ENCODE results near the gene ERG28. TPM values are rescaled to one million over a fixed set of nuclear protein-coding genes. Genes with fewer than 3 reads are reported as not detected.

Gene ERG28
- total and polyA plus RNA-seq, 11 donors: 5.7 to 15.1 (median 7.4) TPM

DNA sequence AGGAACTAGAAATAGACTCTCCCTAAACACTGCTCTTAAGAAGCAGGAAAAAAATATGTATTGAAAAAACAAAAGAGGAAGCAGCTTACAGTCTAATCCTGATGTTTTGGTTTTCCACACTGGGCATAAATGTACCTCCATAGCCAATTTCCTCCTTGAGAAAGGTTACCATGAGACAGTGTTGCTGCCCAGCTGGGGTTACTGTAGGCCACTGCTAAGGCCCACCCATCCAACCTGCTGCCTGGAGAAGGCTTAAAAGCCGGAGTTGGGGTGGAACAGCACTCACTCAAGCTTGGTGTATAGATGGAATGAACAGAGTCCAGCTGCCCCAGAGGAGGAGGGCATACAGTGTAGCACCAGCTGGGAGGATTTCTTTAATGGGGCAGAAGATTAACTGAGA, 41.1 kb downstream of the ERG28 start:
- Histone ChIP-seq H3K27ac (peak overlapping the region in 1 of 12 donors; percentile 60), H3K4me1 (peaks cover 0 to 36% (median 8%) of the 10 kb centered on the region in 12 donors), H3K36me3 (no peaks in the 10 kb centered on the region), H3K27me3 (no peaks in the 10 kb centered on the region), H3K9me3 (no peaks in the 10 kb centered on the region), H3K4me3 (no peak overlapping the region)
- 67 to 96% (median 92%) methylated on average over 1 of the region's 1 CpG for WGBS, 4 donors
- ATAC-seq: peak in 1 of 4 donors; percentile 29
- no peak for TF ChIP-seq POLR2A (IDR thresholded peaks at IDR 0.05)
- TF ChIP-seq CTCF (IDR thresholded peaks at IDR 0.05): no peak
- no peak for DNase-seq
- intact Hi-C loops (cut with DNase I): no loop called here

- WGBS, 4 donors: 74 to 86% (median 78%) methylated on average over 4 of the region's 4 CpGs
- peak overlapping the region in 1 of 12 donors; percentile 91 for H3K27ac ChIP-seq
- H3K4me1 ChIP-seq: peaks cover 0 to 62% (median 11%) of the 10 kb centered on the region in 12 donors
- TF ChIP-seq POLR2A (IDR thresholded peaks at IDR 0.05) (no peak), CTCF (IDR thresholded peaks at IDR 0.05) (no peak)
- no peaks in the 10 kb centered on the region for H3K27me3 ChIP-seq
- no peaks in the 10 kb centered on the region for H3K9me3 ChIP-seq
- intact Hi-C loops (cut with DNase I): no loop called here
- no peaks in the 10 kb centered on the region for H3K36me3 ChIP-seq
- DNase-seq (peak in 3 of 5 donors; percentile 26 to 45 (median 35)), ATAC-seq (peak in 3 of 4 donors; percentile 45 to 77 (median 73))
- no peak overlapping the region for H3K4me3 ChIP-seq
Observed at GRCh38 chr14:75615200-75615599, 45.5 kb downstream of the ERG28 start.

- DNase-seq: no peak
- ATAC-seq: no peak
- WGBS, 4 donors: 65 to 68% (median 66%) methylated on average over 4 of the region's 4 CpGs
- H3K4me1 ChIP-seq: peaks cover 0 to 64% (median 12%) of the 10 kb centered on the region in 12 donors
- no peaks in the 10 kb centered on the region for H3K27me3 ChIP-seq
- H3K27ac ChIP-seq: peak overlapping the region in 1 of 12 donors; percentile 91
- no peak overlapping the region for H3K4me3 ChIP-seq
- intact Hi-C loops (cut with DNase I): no loop called here
- TF ChIP-seq POLR2A (IDR thresholded peaks at IDR 0.05) (no peak), CTCF (IDR thresholded peaks at IDR 0.05) (no peak)
- H3K9me3 ChIP-seq: no peaks in the 10 kb centered on the region
- no peaks in the 10 kb centered on the region for H3K36me3 ChIP-seq
Observed at GRCh38 chr14:75614179-75614578, 46.5 kb downstream of the ERG28 start.

GRCh38 chr14:75612157-75612556, 48.5 kb downstream of the ERG28 start:
- Histone ChIP-seq H3K27me3 (no peaks in the 10 kb centered on the region), H3K36me3 (no peaks in the 10 kb centered on the region), H3K4me1 (peaks cover 0 to 81% (median 12%) of the 10 kb centered on the region in 12 donors), H3K9me3 (no peaks in the 10 kb centered on the region), H3K4me3 (no peak overlapping the region), H3K27ac (peak overlapping the region in 1 of 12 donors; percentile 91)
- TF ChIP-seq POLR2A (IDR thresholded peaks at IDR 0.05) (no peak), CTCF (IDR thresholded peaks at IDR 0.05) (no peak)
- DNase-seq: no peak
- intact Hi-C loops (cut with DNase I): no loop called here
- 79 to 87% (median 81%) methylated on average over 4 of the region's 4 CpGs for WGBS, 4 donors
- no peak for ATAC-seq

Measured in heart left ventricle (tissue), 16 donors.